Stimulated activated CD8-positive, alpha-beta memory T cell treated with anti-CD3 and anti-CD28 coated beads, Interleukin-12 subunit alpha, Interleukin-12 subunit beta, amount 100 ng/mL, for 24 hours (primary cell): ENCODE results near the gene ZDHHC8.

ENCODE experiments used
- DNase-seq: peaks from one replicate; pipeline ENCODE4 v3.0.0-alpha.2; 2020; ENCODE audit errors: extremely low read depth

The ZDHHC8 gene

DNA sequence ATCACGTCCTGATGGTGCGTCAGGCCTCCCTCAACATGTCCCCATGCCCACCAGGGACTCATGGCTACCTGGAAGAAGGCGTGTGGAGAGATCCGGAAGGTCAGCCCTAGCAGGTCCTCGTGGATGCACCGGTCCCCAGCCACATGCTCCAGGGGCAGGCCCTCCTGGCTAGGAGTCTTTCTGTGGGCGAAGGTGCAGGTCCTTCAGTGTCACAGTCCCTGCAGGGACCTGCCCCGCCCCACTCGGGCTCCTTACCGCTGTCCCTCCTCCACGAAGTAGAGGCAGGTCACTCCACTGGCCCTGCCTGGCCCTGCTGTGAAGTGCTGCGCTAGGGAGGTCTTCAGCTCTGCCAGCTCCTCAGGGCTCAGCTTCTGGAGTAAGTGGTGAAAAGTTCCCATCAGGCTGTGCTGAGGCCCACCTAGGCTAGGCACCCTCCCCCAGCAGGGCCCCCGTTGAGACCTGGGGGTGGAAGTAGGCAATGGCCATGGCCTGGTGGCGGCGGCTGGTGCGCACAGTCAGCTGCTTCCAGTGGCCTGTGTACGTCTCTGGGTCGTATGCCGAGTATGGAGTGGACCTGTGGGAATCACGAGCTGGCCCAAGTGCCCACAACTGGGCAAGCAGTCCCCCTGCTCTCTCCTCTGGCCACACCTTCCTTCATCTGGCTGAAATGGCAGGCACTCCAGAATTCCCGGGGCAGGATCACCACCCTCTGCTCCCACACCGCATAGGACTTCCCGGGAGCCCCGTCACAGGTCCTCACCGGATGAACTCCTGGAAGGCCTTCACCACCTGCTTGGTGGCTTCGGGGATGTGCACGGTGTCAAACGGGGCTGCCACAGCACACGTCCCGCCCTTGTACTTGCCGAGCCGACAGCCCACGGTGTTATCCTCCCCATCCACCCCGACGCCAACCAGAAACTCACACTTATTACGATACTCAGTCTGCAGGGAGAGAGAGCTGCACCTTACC, 16.8 kb upstream of the ZDHHC8 start:
- no peak for DNase-seq

DNA sequence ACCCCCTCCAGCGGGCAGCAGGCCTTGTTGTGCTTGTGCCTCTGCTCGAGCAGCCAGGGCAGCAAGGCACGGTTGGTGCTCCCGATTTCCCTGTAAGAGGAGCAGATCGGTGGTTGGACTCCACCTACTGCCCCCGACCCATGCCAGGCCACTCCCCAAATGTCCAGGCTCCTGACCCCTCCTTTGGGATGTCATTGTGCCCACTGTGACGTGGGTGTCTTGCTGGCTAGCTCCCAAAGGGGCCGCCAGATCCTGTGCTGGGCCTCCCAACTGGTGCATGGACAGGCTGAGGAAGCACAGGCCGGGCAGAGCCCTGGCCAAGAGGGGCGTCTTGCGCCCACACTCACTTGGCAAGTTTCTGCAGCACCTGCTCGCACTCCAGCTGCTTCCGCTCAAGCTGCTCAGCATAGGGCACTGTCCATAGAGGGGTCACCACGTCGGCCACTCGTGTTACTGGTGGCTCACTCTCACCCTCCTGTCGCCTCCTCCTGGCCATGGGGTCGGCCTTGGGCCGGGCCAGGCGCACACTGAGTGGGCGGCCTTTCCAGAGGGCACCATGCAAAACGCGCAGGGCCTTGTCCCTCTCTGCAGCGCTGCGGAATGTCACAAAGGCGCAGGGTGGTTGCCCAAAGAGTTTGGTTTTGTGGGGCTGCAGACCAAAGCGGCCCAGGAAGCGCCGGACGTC, 15.8 kb upstream of the ZDHHC8 start, which contains the start of gene RANBP1:
Gene RANBP1 (plus strand): TSS at position 414 of the 685 bp plus-strand sequence. CDS start 81 bp downstream, at position 495.
- DNase-seq = no peak

DNA sequence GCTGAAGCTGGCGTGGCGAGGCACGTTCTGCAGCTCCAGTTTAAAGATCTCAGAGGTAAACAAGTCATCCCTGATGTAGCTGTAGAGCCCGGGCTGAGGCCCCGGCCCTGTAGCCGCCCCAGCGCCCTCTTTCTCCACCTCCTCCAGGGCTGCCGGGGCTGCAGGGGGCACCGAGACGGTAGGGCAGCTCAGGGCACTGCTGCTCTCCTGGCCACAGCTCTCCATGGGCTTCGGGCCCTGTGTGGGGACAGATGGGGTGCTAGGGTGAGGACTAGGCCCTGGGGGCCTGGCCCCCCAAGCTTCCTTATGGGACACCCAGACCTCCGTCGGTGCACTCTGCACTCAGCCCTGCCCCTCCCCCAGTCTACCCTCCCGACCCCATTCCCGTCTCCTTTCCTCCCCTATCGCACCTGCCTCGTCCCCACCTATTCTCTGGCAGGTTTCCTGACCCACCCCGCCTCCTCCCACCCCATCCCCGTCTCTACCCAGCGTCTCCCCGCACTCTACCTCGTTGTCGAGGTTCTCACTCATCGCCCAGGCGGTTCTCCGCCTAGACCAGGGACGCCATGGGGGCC, 15.1 kb upstream of the ZDHHC8 start:
- no peak for DNase-seq

DNA sequence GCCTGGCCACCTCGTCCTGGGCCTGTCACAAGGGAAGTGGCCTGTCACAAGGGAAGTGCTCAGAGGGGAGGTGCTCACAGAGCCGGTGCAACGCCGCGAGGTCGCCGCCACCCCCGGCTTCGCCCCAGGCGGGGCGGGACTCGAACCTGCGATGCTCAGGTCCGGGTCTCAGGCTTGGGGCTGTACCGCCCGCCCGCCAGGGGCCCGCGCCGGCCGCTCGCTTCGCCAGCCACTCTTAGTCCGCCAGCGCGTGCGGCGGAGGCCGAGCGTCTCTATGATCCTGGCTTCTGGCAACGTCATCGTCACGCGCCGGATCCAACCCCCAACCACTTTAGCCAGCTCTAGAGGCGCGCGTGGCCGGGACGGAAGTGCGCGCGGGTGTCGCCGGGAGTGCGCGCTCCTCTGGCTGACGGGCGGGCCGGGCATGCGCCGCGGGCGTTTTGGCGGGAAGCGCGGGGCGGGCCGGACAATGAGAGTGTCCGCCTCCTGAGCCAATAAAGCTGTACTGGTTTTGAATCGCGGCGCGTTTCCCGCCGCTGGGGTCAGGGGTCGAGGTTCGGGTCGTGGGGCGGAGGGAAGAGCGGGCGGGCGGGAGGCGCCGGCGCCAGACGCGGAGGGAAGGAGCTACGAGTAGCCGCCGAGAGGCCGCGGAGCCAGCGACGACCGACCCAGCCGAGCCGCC, 14.5 kb upstream of the ZDHHC8 start, which contains the start of gene TRMT2A:
Gene TRMT2A (minus strand): TSS at position 276 of the 682 bp plus-strand sequence. CDS start 320 bp downstream, outside the sequence.
- peak; percentile 91 for DNase-seq

DNA sequence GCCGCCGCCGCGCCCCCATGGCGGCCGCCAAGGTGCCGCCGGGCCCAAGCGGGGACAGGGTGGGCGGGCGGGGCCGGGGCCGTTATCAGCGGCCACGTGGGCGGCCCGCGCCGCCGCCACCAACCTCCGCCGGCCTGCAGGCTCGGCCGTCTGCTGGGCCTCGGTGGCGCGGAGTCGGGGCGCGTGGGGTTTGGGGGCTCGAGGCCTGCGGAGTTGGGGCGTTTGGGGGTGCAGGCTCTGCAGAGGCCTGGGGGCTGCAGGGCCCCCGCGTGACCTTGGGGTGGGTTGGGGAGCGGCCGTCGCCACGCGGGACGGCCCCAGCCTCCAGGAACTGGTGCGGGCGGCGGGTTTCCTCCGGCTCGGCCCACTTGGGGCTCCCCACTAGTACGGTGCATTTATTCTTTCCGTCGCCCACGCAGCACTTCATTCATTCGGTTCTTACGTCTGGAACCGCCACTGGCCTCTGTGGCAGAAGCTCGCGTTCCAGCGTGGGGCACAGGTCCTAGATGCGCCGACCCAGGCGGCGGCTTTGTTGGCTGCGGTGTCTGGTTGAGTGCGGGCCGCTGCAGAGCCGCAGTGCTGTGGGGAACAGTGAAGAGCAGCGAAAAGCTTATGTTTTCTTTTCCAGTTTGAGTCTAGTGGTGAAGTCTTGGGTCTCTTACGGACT, 13.8 kb upstream of the ZDHHC8 start:
- DNase-seq = peak; percentile 60

DNA sequence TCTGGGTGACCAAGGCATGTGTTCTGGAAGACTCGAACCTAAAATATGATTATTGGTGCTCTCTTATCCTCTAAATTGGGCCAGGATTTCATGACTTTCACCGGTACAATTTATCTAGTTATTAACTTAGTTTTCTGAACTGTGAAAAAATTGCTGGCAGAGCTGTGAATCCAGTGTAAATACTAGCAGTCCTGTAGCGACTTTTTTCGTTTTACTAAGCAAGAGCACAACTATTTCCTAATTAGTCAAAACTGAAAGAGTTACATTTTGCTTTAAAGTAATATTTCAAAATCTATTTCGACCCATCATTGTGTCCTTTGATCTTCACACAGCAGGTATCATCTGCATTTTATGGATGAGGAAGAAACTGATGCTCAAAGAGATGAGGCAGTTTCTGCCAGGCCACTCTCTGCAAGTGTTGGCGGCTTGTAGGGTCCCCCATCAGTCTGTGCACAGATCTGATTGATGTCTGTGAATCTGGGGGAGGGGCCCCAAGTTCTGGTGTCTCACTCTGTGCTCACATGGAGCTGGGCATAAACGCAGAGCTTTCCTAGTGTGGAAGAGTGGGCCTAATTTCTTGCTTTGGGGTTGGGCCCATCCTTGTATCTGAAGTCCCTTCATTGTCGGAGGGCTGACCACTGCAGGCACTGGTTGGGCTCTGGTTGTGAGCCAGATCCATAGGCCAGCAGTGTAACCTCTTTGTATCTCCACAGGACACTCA, 13.1 kb upstream of the ZDHHC8 start:
- no peak for DNase-seq

DNA sequence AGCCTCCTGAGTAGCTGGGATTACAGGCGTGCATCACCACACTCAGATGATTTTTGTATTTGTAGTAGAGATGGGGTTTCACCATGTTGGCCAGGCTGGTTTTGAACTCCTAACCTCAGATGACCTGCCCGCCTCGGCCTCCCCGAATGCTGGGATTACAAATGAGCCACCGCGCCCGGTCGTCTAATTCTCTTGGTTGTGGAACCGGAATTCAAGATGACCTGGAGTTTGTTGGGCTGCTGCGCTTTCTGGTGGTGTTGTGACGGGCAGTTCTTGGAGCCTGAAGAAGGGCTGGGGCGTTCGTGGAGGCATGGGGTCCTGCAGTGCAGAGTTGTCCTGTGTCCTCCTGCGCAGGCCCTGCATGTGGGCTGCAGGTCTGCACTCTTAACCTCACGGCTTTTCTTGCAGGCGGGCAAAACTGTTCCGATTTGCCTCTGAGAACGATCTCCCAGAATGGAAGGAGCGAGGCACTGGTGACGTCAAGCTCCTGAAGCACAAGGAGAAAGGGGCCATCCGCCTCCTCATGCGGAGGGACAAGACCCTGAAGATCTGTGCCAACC, 9.7 kb upstream of the ZDHHC8 start:
- no peak for DNase-seq

DNA sequence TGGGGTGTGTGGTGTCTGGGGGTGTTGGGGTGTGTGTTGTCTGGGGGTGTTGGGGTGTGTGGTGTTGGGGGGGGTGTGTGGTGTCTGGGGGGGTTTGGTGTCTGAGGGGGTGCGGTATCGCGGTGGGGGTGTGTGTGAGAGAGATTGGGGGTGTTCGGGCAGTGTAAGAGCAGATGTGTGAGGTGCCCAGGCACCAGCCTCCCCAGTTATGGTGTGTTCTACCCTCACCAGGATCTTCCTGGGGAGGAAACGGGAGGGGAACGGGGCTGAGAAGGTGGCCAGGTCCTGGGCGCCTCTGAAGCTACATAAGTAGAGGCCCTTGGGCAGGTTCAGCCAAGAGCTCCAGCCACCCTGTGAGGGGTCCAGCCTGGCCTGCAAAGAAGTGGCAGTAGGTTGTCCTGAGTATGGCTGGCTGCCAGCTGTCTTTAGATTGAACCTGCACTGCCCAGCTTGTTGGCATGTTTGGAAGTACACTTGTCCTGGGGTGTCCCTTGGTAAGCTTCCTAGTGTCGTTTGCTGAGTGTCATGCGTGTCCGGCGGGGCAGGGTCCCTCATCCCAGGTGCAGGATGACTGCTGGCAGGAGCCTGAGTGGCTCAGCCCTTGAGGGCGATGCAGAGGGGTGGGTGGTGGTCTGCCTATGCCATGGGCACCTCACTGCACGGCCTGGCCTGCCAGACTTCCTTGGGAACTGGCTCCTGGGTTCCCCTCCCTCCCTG, 8.1 kb upstream of the ZDHHC8 start:
- DNase-seq = no peak

DNA sequence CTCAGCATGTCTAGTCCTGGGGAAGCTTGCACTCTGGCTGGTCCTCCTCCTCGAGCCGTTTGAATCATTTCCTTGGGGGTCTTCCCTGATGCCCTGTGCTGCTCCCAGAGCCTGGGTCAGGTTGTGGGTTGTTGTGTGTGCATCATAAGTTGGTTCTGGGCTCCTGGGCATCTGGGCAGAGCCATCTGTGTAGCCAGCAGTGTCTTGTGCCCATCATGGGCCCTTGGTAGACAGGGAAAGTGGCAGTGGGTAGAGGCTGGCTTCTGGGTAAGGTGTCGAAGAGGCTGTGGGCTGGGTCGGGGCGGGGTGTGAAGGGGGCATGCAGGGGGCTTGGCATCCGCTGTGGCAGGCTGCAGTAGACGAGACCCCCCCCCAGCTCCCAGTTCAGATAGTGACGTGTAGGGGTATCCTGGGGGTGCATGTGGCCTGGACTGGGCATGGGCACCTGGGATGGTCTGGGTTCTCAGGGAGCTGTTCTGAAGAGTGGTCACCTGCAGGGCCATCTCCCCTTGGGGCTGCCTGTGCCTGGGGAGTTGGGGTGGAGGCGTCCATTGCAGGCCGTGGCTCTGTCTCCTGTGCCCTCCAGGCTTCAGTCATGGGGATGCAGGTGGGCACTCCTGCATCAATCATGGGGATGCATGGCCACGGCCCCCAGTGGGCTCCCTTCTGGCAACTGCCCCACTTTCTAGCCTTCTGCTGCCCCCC, 7.4 kb upstream of the ZDHHC8 start:
- no peak for DNase-seq

DNA sequence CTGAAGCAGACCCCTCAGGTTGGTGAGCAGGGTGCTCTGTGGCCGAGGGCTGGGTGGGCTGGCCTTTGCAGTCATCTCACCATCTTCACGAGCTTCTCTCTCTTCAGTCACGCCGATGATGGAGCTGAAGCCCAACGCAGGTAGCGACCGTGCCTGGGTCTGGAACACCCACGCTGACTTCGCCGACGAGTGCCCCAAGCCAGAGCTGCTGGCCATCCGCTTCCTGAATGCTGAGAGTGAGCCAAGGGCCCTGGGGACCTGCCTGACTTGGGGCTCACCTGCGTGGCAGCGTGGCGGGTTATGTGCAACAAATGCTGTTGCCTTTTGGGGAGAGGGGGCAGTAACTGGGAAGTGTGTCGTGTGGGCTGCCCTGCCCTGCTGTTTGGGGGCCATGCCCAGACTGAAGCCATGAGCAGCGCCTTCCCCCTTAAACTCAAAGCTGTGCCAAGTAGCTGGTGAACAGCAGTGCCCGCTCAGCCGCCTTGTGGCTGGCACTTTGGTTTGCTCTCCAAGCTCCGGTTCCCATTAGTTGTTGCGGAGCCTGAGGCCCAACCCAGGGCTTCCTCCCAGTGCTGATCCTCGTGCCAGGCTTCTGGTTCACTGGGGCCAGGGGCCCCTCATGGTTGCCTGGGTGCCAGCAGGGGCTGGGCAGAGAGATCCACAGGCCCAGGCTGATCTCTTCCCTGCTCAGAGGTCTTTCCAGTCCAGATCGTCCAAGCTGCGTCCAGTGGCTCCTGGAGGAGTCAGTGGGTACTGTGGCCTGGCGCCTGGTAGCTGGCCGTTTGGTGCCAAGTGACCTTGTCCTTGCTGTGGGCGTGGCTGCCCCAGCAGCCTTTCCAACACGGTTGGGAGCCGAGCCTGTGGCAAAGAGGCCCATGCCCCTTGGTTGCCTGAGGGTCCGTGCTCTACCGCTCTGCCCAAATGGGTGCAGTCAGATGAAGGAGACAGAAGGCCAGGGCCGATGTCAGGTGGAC, 6.1 kb upstream of the ZDHHC8 start:
- no peak for DNase-seq

DNA sequence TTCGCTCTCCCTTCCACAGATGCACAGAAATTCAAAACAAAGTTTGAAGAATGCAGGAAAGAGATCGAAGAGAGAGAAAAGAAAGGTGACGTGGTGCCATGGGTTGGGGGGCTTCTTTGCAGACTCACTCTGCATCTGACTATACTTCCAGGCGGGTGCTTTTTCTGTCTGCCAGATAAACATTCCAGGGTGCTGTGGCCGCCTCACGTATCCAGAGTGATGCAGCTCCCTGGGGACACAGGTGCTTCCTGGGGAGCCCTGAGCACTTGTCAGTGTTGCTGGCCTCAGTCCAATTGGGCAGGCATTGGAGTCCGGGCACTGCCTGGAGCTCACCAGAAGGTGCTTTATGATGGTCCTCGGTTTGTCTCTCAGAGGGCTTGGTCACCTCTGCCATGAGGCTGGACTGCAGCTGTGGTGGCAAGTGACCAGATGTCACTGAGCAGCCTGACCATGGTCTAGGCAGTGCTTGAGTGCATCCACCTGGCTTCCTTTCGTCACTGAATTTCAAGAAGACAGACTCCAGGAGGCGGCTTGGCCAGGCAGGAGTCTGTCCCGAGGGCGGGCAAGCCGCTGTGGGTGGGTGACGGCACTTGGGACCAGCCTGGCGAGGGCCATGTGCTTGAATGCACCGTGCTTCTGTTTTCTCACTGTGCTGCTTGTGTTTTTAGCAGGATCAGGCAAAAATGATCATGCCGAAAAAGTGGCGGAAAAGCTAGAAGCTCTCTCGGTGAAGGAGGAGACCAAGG, 5.1 kb upstream of the ZDHHC8 start:
- no peak for DNase-seq

DNA sequence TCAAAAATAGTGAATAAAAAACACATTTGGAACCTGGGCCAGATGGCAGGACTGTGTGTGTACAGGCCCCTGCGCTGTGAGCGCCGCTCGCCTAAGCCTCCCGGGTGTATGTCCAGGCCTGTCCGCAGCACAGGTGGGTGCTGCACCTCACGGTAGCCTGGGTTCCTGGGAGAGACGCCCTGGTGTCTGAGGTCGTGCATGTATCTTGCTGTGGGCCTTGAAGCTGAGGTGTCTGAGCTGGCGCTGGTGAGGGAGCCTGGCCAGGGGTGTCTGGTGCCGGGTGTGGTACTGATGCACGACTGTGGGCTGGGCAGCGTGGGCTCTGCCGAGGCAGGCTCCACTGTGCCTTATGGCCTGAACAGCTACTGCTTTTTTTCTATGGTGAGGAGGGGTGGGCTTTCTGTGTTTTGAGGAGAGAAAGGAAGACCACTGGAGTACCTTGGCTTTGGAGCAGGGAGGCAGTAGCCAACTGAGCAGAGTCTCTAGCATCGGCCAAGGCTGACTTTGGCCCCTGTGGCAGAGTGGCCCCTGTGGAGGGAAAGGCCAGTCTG, 4.2 kb upstream of the ZDHHC8 start:
- DNase-seq = no peak

DNA sequence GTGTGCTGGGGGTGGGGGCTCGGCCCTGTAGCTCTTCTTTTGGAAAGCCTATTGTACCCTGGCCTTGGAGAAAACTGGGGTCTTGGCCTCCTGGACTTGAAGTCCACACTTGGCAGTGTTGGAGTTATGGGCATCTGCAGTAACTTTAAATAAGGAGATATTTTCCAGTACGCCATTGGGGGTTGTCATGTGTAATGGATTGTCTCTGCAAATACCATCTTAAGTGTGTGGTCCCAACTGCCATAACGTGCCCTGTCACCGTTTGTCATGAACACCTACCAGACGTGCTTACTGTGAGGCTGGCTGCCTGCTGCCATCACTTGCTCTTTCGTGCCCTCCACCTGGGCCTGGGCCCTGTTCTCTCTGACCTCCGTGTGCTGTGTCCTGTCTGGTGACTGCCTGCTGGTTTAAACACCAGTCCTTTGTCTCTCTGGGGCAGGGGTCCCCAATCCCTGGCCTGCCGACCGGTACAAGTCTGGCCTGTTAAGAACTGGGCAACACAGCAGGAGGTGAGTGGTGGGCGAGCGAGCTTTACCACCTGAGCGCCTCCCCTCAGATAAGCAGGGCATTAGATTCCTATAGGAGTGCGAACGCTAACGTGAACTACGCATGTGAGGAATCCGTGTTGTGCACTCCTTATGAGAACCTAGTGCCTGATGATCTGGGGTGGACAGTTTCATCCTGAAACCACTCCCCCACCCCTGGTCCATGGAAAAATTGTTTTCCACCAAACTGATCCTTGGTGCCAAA, 3.6 kb upstream of the ZDHHC8 start:
- no peak for DNase-seq

DNA sequence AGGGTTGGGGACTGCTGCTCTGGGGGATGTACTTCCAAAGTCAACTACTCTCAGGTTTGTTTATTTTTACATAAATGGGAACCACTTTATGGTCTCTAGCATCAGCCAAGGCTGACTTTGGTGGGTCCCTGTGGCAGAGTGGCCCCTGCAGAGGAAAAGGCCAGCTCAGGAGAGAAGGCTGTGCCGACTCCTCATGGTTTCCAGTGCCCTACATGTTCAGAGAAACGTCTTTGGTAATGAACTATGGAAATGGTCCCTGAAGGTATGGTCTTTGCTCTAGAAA, 3.0 kb upstream of the ZDHHC8 start:
- no peak for DNase-seq

DNA sequence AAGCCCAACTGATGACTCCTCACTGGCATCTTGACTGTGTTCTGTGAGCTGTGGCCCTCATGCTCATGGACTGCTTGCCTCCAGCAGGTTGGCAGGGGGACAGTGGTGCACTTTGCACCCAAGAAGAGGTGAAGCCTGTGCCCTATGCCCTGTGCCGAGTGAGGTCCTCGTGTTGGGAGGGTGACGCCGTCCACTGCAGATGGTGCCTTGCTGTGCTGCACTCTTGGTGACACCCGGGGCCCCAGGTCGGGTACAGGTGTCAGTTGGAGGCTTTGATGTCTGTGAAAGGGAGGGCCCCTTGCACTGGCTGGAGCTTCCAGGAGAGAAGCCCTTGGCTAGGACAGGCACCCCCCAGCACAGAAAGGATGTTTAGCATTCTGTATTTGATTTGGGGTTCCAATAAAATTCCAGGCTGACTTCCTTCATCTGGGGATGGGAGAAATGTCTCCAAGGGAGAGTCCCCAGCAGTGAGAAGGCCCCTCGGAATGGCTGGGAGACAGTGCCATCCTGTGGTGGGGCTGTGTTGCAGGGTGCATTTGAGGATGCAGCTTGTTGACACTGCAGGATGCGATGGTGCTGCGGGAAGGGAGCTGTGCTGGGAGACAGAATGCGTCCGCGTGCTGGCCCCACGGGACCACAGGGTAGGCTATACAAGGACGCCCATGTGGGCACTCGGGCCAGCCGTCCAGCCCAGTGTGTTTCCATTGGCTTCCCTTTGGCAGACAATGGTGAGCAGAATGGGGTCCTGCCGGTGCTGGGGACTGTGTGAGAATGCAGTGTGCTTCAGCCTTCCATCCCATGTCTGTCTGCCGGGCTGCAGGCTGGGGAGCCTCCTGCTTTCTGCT, 2.5 kb upstream of the ZDHHC8 start:
- no peak for DNase-seq

DNA sequence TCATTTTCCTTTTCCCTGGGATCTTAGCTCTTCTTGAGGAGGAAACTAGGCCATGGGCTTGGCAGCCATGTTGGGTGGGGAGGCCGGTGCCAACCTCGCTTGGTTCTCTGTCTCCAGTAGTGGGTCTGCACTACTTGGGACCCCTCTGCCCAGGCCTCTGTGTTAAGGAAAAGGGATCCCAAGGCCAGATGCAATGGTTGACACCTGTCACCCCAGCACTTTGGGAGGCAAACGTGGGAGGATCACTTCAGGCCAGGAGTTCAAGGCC, 1.9 kb upstream of the ZDHHC8 start:
- no peak for DNase-seq
